Stimulated activated CD4-positive, alpha-beta T cell treated with anti-CD3 and anti-CD28 coated beads, Interleukin-2, amount 100 ng/mL, for 4 hours (primary cell): ENCODE data around the gene HJV.
A peak's percentile ranks its signal among the peaks of the same experiment; 100 is the strongest.

Experiments
- DNase-seq: peaks from one replicate; pipeline ENCODE4 v3.0.0-alpha.2; 2020; ENCODE audit warnings: low read depth

Gene HJV

DNA sequence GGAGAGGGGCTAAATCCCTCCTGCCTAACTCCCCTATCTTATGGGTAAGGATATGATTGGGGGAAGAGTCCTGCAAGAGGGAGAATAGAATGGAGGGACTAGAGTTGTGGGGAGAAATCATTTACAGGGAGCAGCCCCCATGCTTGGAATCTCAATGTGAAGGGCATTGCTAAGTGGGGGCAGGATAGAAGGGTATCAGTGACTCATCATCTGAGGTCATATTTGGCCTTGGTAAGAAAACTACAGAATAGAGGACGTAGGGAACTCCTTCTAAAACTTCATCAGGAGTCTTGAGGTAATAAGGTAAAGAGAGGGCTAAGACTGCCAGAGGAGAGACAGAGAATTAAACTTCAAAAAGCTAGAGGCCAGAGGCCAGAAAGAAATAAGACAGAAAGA, 487 bp downstream of the HJV start:
- DNase-seq: no peak

DNA sequence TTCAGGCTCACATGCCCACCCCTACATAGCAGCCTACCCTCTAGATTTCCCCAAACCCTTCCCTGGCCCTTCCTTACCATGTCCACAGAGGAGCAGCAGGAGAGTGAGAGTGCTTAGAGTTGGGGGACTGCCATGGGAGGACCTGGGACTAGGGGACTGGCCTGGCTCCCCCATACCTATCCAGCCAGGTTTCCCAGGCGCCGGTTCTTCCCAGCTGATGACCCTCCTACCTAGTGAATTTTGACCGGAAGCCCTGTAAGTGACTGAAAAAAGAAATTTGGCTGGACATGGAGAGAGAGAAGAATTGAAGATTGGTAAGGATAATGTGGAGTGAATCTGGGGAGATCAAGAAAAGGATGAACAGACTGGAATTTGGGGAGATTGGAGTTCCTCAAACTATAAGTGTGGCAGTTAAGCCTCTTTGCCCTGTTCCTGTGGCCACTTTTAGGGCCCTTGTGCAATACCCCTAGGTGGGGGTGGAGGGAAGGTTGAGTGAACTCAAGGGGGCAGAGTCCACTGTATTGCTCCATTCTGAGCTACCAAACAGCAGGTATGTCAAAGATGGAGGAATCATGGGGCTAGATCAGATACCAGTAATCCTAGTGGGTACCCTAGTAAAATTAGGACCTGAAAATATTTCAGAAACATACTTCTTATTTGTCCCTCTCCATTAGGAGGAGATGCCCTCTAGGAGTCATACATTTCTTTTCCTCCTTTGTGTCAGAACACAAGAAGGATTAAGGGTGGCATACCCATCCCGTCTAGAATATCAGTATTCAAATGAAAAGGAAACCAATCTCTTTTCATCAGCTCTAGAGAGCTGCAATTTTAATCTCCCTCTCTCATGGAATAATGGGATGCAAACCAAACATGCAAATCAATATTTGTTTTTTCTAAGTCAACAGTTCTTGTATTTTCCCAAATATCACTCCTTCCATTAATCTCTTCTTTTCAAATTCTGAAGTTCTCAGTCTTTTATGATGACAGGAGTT, 1.2 kb downstream of the HJV start:
- DNase-seq: no peak

DNA sequence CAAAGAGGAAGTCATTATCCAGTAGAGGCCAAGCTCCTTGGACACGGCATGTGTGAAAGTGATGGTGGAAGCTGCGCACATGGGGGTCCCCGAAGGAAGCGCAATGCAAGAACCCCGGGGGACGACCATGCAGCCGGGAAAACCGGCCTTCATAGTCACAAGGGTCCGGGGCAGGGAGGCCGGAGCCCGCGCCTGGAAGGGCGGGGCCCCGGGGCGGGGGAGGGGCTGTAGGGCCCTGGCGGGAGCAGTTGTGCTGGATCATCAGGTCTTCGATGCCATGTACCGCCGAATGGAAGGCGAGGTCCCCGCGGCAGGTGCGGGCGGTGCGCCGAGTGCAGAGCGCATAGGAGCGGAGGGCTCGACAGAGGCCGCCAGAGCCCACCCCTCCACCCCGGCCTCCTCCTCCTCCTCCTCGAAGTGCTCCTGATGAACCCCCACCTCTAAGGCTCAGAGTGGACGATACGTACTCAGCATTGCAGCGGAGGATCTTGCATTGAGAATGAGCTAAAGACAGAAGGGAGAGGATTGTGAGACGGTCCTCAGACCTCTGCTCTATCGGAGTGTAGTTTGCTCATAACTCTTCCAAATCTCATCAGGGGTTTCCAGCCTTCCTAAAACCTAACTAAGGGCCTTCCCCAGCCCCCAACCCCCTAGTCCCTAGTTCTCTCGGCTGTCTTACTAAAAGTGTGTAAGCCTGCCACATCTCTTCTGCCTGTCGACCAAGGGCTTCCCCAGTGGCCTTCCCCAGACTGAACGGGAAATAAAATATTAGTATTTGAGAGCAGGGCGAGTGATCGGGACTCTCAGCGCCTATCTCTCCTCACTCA, 2.1 kb downstream of the HJV start:
- no peak for DNase-seq

DNA sequence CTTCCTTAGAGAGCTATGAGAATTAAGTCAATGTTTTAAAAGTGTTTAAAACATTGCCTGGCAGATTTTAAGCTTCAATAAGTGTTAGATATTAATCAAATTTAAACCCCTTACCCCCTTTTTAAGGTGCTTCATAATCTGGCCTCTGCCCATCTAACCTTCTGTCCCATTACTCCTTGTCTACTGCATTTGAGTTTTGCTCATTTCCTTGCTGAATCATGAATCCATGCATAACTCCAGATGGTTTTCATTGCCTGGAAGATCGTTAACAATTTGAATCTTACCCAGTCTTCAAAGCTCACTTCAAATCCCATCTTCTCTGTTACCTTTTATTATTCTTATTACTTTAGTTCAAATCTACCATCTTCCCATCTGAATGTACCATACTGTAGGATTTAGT, 4.6 kb downstream of the HJV start:
- DNase-seq: no peak

DNA sequence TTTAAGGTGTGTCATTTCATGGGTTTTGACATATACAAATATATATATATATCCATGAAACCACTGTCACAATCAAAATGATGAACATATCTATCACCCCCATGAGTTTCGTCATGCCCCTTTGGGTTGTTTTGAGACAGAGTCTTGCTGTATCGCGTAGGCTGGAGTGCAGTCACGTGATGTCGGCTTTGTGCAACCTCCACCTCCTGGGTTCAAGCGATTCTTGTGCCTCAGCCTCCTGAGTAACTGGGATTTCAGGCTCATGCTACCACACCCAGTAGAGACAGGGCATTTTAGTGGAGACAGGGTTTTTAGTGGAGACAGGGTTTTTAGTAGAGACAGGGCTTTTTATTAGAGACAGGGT, 8.0 kb downstream of the HJV start:
- DNase-seq: no peak

DNA sequence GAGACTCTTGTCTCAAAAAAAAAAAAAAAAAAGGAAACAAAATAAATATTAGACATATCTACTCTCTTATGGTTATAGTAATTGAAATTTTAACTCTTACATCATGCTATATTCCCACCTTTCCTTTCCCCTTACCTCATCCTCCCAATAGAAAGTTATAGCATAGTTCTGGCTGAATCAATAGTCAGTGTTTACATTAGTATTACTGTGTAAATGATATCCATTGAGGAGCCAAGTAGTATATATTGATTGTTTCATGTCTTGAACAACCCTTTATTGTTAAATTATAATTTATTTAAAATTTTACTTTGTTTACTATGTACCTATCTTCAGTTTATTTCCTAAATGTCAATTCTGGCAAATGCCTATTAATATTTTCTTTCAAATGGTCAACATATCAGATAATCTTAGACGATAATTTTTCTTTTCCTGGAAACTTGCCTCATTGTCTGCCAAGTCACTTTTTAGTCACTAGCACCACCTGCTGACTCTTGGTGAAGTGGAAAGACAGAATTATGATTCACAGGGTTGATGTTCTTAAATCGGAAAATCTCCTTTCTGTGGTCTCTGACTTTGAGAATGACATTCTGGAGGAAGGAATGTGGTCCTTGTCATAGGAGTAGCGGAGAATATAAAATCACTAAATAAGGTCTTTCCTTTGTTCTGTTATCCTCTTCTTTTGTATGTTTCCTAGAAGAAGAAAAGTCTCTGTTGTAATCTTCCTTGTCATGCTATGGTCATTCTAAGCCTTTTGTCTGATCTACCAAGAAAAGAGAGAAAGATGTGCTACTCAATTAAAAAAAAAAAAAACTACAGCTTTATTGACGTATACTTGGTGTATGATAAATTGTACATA, 8.6 kb downstream of the HJV start:
- DNase-seq: peak; percentile 47

DNA sequence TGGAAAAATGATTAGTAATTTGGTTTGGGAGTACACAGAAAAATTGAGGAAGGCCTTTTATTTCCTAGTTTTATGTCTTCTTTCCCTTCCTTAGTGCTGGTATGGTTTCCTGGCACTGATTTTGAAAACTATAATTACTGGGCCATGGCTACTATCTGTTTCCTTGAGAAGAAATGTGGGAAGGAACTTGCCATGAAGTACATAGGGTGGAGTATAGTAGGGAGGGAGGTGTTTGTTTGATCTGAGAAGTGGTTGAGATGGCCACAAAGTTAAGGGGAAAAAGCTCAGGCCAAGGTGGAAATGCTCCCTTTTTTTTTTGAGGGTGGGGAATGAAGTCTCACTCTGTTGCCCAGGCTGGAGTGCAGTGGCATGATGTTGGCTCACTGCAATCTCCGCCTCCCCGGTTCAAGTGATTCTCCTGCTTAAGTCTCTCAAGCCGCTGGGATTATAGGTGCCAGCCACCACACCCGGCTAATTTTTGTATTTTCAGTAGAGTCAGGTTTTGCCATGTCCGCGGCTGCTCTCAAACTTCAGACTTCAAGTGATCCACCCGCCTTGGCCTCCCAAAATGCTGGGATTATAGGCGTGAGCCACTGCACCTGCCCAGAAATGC, 11.3 kb downstream of the HJV start:
- no peak for DNase-seq

DNA sequence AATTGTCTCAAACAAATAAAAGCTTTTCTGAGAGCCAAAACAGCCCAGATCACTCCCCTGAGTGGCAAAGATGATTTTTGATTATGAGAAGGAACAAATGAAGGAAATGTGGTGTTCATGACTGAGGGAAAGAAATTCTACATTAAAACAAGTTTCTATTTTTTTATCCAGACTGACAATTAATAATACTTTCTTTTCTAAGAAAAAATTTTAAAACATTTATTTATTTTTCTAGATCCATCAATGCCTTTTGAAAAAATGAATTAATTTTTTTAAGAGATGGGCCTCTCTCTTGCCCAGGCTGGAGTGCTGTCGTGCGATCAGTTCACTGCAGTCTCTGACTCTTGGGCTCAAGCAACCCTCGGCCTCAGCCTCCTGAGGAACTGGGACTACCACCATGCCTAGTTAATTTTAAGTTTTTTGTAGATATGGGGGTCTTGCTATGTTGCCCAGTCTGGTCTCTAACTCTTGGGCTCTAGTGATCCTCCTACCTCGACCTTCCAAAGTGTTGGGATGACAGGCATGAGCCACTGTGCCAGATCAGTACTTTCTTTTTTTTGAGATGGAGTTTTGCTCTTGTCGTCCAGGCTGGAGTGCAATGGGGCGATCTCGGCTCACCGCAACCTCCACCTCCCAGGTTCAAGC, 13.9 kb downstream of the HJV start:
- DNase-seq: no peak

DNA sequence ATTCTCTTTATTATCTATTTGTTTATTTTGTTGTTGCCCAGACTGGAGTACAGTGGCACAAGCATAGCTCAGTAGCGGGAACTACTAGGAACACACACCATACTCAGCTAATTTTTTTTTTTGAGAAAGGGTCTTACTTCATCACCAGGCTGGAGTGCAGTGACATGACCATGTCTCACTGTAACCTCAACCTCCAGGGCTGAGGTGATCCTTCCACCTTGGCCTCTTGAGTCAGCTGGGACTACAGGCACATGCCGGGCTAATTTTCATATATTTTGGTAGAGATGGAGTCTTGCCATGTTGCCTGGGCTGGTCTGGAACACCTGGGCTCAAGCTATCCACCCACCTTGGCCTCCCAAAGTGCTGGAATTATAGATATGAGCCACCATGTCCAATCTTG, 19.8 kb downstream of the HJV start:
- no peak for DNase-seq

DNA sequence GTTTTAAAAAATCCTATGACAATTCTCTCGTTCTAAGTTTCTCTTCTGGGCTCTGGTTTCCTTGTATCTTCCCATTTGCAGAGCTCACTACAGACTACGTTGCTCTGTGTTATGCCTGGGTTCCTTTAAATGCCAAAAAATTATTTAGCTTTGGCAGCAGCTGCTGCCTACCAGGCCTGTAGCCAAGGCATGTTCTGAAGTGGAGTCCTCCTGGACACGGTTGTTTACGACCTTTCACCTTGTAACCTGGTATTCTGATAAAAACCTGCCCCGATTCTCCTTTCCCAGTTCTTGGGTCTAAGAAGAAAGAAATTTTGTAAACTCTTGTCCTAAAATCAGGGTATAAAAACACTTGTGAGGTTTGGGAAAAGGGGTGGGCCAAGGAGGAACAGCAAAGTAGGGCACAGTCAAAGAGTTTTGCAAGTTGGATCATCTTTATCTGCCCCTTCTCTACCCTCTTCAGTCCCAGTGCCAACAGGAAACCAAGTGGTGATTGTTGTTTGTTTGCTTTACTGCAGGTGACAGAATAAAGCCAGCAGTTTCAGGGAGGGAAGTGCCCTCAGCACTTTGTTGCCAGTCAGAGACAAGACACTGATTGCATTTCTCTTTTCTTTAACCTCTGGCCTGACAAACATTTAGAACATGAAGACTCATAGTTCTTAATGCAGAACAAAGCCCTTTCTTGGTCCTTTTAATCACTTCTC, 22.1 kb downstream of the HJV start:
- DNase-seq: no peak

DNA sequence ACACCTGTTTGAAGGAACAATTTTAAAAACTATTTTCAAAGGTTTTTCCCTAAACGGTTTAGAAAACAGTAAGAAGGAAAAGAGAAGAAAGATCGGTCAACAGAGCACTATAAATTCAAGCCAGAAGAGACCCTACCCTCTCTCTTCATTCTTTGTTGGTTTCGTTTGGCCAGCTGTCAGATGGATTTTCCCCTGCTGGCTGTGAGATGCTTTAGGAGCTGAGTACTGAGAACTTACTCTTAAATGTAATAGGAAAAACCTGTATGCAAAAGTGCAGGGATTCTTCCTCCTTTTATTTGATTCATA, 23.9 kb downstream of the HJV start:
- DNase-seq: no peak

DNA sequence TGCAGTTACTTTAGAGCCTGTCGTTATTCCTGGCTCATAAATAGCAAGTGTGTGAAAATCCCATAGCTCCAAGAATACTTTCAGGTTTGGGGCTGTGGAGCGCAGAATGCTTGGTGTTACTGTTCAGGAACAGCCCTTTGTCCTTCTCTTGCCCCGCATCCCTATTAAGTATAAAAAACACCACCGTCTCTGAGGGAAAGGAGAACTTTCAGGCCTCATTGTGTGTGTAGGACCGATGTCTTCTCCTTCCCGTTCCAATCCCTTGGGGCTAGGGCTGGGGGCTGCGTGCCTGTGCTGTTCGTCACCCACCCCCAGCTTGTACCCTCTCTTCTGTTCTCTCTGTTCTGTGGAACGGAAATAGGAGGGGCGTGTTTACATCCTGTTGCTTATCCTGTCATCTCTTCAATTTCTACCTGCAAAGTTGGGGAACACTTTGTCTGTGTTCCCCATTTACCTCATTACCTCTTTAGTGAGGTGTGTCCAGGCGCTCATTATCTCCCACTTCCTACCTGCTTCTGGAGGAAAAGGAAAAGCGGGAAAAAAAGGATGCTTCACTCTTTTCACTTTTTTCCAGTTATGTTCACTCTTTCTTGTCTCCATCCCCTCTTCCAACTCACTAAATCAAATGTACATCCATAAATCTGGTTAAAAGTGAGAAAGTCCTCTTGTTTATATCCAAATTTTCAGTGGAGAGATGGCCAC, 24.4 kb downstream of the HJV start:
- DNase-seq: peak; percentile 42

DNA sequence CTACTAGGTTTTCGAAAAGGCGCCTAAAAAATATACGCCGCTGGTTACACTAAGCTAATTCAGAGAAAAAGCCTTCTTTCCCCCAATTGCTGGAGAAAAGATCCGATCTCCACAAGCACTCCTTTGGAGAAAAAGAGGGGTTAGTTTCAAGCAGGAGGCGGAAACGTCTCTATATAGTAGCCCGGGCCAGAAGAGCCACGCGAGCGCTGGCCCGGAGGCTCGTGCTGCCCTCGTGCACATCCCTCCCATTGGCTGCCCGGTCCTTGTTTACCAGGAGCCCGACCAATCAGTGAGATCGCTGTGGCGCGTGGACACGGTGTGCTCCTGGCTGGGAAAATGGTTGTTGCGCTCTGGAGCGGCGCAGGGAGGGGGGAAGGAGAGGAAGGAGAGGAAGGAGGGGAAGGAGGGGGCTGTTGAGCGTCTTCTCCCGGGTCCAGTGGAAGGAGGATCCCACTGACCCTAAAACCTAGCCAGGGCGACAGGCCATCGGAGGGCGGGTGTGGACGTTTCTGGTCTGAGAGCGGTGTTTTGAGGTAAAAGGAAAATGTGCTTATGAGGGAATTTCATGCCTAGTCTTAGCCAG, 25.0 kb downstream of the HJV start, which contains the start of gene TXNIP:
TXNIP (minus strand) TSS at position 147 of the 583 bp plus-strand sequence. CDS start 313 bp downstream, outside the sequence.
- peak; percentile 81 for DNase-seq

DNA sequence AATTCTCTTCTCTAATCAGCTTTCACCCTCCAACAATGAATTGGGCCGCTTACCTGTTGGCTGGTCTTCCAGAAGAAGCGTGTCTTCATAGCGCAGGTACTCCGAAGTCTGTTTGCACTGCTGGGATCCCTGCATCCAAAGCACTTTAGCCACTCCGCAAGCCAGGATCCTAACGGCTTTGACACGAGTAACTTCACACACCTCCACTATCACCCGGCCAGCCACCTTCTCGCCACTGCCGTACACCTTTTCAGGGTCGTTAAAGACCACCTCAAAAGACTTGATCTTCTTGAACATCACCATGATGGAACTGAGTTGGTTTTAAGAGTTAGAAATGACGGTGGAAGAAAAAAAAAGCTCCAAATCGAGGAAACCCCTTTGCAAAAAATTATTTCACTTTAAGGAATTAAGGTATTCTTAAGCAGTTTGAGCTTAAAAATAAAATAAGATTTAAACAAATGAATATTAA, 25.5 kb downstream of the HJV start:
- DNase-seq: no peak

DNA sequence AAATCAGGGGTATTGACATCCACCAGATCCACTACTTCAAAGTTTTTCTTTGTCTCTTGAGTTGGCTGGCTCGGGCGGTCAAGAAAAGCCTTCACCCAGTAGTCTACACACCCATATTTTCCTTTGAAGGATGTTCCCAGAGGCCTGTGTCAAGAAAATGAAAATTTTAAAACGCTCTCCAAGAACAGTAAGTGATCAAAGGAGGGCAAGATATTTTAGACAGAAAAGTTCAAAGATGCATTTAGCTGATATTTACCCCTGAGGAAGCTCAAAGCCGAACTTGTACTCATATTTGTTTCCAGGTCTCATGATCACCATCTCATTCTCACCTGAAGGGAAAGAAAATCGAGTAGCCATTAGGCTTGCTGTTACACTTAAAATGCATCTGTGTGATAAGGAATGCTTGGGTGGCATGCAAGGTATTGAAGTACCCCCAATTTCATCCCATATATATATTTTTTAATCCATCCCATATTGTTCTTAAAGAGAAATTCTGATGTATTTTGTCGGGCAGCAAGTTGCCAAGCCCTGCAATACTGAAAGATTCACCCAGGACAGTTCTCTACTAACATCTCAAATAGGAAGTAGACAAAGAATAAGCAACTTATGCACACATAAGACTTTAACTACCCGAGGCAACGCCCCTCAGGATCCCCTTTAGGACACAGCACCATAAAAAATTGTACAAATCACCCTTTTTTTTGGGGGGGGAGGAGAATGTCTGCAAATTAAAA, 26.2 kb downstream of the HJV start:
- DNase-seq: no peak

DNA sequence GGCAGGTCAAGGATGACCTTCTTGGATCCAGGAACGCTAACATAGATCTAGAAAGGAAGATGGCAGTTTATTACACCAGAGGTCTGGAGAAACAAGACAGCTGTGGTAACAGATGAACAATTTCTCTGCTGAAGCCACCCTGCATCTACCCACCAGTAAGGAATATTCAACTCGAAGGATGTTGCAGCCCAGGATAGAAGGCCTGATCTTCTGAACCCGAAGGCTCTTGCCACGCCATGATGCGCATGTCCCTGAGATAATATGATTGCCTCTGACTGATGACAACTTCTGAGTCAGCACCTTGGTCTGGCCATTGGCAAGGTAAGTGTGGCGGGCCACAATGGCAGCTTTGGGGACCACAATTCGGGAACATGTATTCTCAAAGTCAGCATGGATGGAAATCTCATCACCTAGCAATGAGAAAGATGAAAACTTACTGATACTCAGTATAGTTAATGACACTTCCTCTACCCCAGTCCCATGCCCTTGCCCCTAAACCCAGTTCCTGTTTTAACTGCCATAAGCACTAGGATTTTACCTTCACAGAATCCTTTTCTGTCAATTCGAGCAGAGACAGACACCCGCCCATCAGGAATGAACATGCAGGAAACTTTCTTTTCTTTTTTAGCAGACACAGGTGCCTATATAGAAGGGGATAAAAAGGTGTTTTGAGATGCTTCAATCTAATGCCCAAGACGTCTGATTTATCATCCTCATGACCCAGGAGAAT, 27.0 kb downstream of the HJV start:
- no peak for DNase-seq

DNA sequence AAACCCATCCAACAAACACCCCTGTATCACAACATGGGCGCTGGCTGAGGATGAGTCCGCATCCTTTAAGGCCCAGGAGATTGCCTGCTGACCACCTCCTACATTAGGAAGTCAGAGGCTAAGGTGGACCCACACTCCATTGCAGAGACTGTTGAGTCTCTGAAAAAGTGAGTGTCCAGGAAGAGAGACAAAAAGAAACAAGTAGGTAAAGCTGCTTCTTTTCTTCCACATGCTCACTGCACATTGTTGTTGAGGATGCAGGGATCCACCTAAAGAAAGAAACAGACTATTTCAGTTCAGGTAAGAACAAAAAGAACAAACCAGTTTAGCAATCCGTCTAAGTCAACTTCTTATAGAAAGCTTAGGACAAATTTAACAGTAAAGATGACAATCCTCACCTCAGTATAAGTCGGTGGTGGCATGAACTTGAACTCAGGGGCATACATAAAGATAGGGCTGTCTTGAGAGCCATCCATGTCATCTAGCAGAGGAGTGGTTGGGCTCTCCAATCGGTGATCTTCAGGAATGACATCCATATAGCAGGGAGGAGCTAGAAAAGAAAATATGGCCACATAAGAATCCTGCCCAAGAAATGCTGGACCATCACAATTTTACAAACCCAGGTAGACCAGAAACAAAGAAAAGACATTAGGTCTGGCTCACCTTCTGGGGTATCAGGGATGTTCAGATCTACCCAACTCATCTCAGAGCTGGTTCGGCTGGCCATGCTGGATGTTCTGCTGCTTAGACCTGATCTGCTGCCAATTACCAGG, 27.7 kb downstream of the HJV start:
- DNase-seq: no peak
